GM23338 (cell line): ENCODE results near the gene MPZL1. TPM values are rescaled to one million over a fixed set of nuclear protein-coding genes. Genes with fewer than 3 reads are reported as not detected.

Experiments
- ATAC-seq: fragments of 200-7000 bp; cut with Tn5 transposase; 3 replicates; pipeline ENCODE4 v1.9.1; 2020
- DNase-seq: peaks from one replicate; pipeline ENCODE4 v3.0.0-alpha.2; 2015; ENCODE audit warnings: low spot score
- H2AFZ ChIP-seq: fragments of 200-600 bp; sonication (generic); 2 replicates; pipeline ENCODE4 v1.8.0; 2016; ENCODE audit warnings: antibody characterized with exemption, mild to moderate bottlenecking, moderate library complexity
- H3F3A ChIP-seq: fragments of 200-600 bp; sonication (generic); replicated peaks from 2 replicates; pipeline ENCODE4 v1.8.0; 2017; ENCODE audit warnings: antibody characterized with exemption, mixed run types, low read depth
- H3K27ac ChIP-seq: fragments of 200-600 bp; sonication (generic); 2 replicates; pipeline ENCODE4 v1.6.1; 2016; ENCODE audit warnings: low read depth
- H3K27me3 ChIP-seq: fragments of 200-600 bp; sonication (generic); 2 replicates; pipeline ENCODE4 v1.8.0; 2016; ENCODE audit warnings: mild to moderate bottlenecking, mixed run types, moderate library complexity; ENCODE audit not compliant: insufficient read depth
- H3K36me3 ChIP-seq: fragments of 200-600 bp; sonication (generic); 2 replicates; pipeline ENCODE4 v1.8.0; 2016; ENCODE audit warnings: mild to moderate bottlenecking; ENCODE audit not compliant: insufficient read depth
- H3K4me1 ChIP-seq: fragments of 200-600 bp; sonication (generic); 2 replicates; pipeline ENCODE4 v1.8.0; 2016; ENCODE audit warnings: mild to moderate bottlenecking, moderate library complexity; ENCODE audit not compliant: insufficient read depth
- H3K4me2 ChIP-seq: fragments of 200-600 bp; sonication (generic); 2 replicates; pipeline ENCODE4 v1.7.1; 2017; ENCODE audit warnings: mixed run types
- H3K4me3 ChIP-seq: fragments of 200-600 bp; sonication (generic); 2 replicates; pipeline ENCODE4 v1.6.1; 2016; ENCODE audit warnings: mixed run types
- H3K79me2 ChIP-seq: fragments of 200-600 bp; sonication (generic); replicated peaks from 2 replicates; pipeline ENCODE4 v1.8.0; 2017; ENCODE audit warnings: mild to moderate bottlenecking; ENCODE audit not compliant: insufficient read depth
- H3K9me2 ChIP-seq: fragments of 200-600 bp; sonication (generic); 2 replicates; pipeline ENCODE4 v1.8.0; 2017; ENCODE audit not compliant: insufficient read depth
- H4K20me1 ChIP-seq: fragments of 200-600 bp; sonication (generic); replicated peaks from 2 replicates; pipeline ENCODE4 v1.8.0; 2017; ENCODE audit warnings: mild to moderate bottlenecking; ENCODE audit not compliant: insufficient read depth
- H3K27ac Mint-ChIP-seq: 2 replicates; pipeline ENCODE4 v1.8.0; 2020; ENCODE audit warnings: inconsistent platforms, mild to moderate bottlenecking, moderate library complexity, mixed read lengths
- H3K27me3 Mint-ChIP-seq: 3 replicates; pipeline ENCODE4 v1.8.0; 2022; ENCODE audit warnings: low read depth, mild to moderate bottlenecking, moderate library complexity, mixed read lengths, inconsistent platforms; ENCODE audit not compliant: insufficient read depth, poor library complexity
- H3K36me3 Mint-ChIP-seq: 3 replicates; pipeline ENCODE4 v1.8.0; 2021; ENCODE audit warnings: low read depth, mild to moderate bottlenecking, inconsistent platforms, moderate library complexity, mixed read lengths
- H3K4me1 Mint-ChIP-seq: 3 replicates; pipeline ENCODE4 v1.8.0; 2020; ENCODE audit warnings: mild to moderate bottlenecking, inconsistent platforms, mixed read lengths
- H3K4me3 Mint-ChIP-seq: 3 replicates; pipeline ENCODE4 v1.8.0; 2021; ENCODE audit warnings: moderate library complexity, mild to moderate bottlenecking, inconsistent platforms, mixed read lengths
- H3K9me3 Mint-ChIP-seq: 3 replicates; pipeline ENCODE4 v1.8.0; 2020; ENCODE audit warnings: moderate library complexity, mild to moderate bottlenecking, inconsistent platforms, mixed read lengths
- EZH2 ChIP-seq: fragments of 200-600 bp; sonication (generic); IDR thresholded peaks from one replicate; pipeline ENCODE4 v1.8.0; 2017; ENCODE audit warnings: antibody characterized with exemption, mild to moderate bottlenecking, low read depth; ENCODE audit not compliant: unreplicated experiment
- POLR2AphosphoS5 ChIP-seq: IDR thresholded peaks from 2 replicates; pipeline ENCODE4 v1.6.1; 2016; ENCODE audit warnings: antibody characterized with exemption, low read depth
- STAT1 ChIP-seq: IDR thresholded peaks from one replicate; pipeline ENCODE4 v1.6.1; 2016; ENCODE audit warnings: antibody characterized with exemption; ENCODE audit not compliant: unreplicated experiment
- polyA plus RNA-seq: library from polyadenylated mRNA; unstranded; fragments of >200 nt; fragmentation: Nextera tagmentation; extraction: Ambion mirVana; gene quantifications from 2 replicates; pipeline ENCODE4 v1.2.1, GENCODE V29; 2016
- total RNA-seq: library from RNA; depleted of rRNA; stranded (reverse); fragments of >200 nt; shearing (Covaris generic); gene quantifications from 2 replicates; pipeline ENCODE4 v1.2.3, GENCODE V29; 2014
- TF ChIP-seq, protein P1 (sequence below): fragments of 250-450 bp; sonication (Bioruptor Pico); IDR thresholded peaks from 2 replicates; pipeline ENCODE4 v1.5.0; 2020; ENCODE audit warnings: mild to moderate bottlenecking, moderate library complexity

MPZL1 gene
- total and polyA plus RNA-seq, 2 experiments from 2014 or later: 35.1 to 85.1 TPM

- no peaks in the 10 kb centered on the region for H3K79me2 ChIP-seq
- no peaks in the 10 kb centered on the region; the same call in 2 of the 3 replicates for H3K9me3 Mint-ChIP-seq
- no peak overlapping the region for H3K4me3 Mint-ChIP-seq
- no peaks in the 10 kb centered on the region for H3K27me3 ChIP-seq
- H3K27me3 Mint-ChIP-seq: no peaks in the 10 kb centered on the region
- H3K9me2 ChIP-seq: no peaks in the 10 kb centered on the region
- peaks cover 41% of the 10 kb centered on the region for H3K36me3 Mint-ChIP-seq
- no peak overlapping the region for H3K4me2 ChIP-seq
- H3K27ac Mint-ChIP-seq: no peak overlapping the region
- H3K27ac ChIP-seq: no peak overlapping the region
- DNase-seq (no peak), ATAC-seq (no peak)
- H3F3A ChIP-seq: no peaks in the 10 kb centered on the region
- H3K4me1 Mint-ChIP-seq: no peaks in the 10 kb centered on the region
- H3K36me3 ChIP-seq: peaks cover 18% of the 10 kb centered on the region; the same call in 1 of the 2 replicates
- H4K20me1 ChIP-seq: peaks cover 8% of the 10 kb centered on the region
- TF ChIP-seq, protein P1, sequence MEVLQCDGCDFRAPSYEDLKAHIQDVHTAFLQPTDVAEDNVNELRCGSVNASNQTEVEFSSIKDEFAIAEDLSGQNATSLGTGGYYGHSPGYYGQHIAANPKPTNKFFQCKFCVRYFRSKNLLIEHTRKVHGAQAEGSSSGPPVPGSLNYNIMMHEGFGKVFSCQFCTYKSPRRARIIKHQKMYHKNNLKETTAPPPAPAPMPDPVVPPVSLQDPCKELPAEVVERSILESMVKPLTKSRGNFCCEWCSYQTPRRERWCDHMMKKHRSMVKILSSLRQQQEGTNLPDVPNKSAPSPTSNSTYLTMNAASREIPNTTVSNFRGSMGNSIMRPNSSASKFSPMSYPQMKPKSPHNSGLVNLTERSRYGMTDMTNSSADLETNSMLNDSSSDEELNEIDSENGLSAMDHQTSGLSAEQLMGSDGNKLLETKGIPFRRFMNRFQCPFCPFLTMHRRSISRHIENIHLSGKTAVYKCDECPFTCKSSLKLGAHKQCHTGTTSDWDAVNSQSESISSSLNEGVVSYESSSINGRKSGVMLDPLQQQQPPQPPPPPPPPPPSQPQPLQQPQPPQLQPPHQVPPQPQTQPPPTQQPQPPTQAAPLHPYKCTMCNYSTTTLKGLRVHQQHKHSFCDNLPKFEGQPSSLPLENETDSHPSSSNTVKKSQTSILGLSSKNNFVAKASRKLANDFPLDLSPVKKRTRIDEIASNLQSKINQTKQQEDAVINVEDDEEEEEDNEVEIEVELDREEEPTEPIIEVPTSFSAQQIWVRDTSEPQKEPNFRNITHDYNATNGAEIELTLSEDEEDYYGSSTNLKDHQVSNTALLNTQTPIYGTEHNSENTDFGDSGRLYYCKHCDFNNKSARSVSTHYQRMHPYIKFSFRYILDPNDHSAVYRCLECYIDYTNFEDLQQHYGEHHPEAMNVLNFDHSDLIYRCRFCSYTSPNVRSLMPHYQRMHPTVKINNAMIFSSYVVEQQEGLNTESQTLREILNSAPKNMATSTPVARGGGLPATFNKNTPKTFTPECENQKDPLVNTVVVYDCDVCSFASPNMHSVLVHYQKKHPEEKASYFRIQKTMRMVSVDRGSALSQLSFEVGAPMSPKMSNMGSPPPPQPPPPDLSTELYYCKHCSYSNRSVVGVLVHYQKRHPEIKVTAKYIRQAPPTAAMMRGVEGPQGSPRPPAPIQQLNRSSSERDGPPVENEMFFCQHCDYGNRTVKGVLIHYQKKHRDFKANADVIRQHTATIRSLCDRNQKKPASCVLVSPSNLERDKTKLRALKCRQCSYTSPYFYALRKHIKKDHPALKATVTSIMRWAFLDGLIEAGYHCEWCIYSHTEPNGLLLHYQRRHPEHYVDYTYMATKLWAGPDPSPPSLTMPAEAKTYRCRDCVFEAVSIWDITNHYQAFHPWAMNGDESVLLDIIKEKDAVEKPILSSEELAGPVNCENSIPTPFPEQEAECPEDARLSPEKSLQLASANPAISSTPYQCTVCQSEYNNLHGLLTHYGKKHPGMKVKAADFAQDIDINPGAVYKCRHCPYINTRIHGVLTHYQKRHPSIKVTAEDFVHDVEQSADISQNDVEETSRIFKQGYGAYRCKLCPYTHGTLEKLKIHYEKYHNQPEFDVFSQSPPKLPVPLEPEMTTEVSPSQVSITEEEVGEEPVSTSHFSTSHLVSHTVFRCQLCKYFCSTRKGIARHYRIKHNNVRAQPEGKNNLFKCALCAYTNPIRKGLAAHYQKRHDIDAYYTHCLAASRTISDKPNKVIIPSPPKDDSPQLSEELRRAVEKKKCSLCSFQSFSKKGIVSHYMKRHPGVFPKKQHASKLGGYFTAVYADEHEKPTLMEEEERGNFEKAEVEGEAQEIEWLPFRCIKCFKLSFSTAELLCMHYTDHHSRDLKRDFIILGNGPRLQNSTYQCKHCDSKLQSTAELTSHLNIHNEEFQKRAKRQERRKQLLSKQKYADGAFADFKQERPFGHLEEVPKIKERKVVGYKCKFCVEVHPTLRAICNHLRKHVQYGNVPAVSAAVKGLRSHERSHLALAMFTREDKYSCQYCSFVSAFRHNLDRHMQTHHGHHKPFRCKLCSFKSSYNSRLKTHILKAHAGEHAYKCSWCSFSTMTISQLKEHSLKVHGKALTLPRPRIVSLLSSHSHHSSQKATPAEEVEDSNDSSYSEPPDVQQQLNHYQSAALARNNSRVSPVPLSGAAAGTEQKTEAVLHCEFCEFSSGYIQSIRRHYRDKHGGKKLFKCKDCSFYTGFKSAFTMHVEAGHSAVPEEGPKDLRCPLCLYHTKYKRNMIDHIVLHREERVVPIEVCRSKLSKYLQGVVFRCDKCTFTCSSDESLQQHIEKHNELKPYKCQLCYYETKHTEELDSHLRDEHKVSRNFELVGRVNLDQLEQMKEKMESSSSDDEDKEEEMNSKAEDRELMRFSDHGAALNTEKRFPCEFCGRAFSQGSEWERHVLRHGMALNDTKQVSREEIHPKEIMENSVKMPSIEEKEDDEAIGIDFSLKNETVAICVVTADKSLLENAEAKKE (CRISPR knock-in tag): no peak
- TF ChIP-seq STAT1 (no peak), EZH2 (no peak), POLR2AphosphoS5 (no peak)
- H3K4me3 ChIP-seq: no peak overlapping the region
- 0 out of 2 replicates have a peak, but pooled peaks cover under 1% of the 10 kb centered on the region for H3K4me1 ChIP-seq
- no peak overlapping the region for H2AFZ ChIP-seq
Observed at GRCh38 chr1:167790117-167790516, 68.3 kb downstream of the MPZL1 start.
